ENCODE measurements around the gene DNAL4.

DNAL4 gene, protein sequence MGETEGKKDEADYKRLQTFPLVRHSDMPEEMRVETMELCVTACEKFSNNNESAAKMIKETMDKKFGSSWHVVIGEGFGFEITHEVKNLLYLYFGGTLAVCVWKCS

GRCh38 chr22:38793721-38794466 lies at the start of gene DNAL4:
Gene DNAL4, minus strand, starts transcription at chr22:38794143. Its CDS starts 11,412 bp downstream, at chr22:38782731.
- peak; percentile 85 to 90 for DNase-seq (ENCODE audit: low read depth in 2 of 2)

DNA sequence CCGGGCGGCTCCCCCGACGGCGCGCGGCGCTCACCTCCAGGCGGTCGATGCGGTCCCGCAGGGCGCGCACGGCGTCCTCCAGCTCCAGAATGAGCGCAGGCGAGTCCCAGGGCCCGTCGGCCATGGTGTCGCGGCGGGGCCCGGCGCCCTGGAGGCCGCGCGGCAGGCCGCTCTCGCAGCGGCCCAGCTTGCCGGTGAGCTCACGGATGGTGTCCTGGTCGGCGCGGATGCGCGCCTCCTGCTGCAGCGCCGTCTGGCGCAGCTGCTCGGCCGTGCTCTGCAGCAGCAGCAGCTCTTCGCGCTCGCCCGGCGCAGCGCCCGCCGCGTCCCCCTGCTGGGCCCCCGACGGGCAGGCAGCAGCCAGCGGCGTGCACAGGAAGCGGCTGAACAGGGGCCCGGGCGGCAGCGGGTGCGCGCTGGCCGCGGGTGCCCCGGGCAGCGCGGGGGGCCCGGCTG lies 49.3 kb upstream of the DNAL4 start:
- DNase-seq (ENCODE audit: low read depth in 2 of 2): no peak

DNA sequence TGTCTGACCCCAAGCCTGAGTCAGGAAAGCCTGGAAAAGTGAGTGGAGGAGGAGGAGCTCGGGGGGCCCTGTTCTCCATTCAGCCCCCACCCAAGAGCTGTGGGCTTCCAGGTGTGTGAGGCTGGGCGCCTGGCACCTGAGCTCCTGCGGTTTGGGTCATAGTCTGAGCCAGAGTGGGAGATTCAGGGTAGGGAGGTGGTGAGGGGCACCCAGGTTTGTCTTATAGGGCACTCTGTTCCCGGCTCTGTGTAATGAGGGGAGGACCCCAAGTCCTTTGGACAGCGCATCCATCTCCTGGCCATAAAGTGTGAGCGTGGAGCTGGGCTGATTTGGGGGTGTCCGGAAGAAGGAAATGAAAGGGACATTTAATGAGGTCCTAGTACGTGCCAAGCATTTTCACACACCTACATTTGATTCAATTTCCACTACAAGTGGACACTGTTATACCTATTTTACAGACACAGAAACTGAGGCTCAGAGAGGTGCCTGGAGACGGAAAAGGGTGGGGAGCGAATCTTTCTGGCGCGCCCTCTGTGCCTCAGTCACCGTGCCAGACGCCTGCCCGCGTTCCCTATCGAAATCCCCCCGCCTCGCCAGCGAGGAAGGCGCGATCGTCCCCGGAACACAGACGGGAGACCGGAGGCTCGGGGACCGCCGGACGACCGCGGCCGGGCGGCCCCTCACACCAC lies 48.7 kb upstream of the DNAL4 start:
- no peak for DNase-seq (ENCODE audit: low read depth in 2 of 2)

- DNase-seq (ENCODE audit: low read depth in 2 of 2): no peak
These were observed 47.7 kb upstream of the DNAL4 start for GRCh38 chr22:38841635-38842034.

GRCh38 chr22:38841211-38841610 lies 47.3 kb upstream of the DNAL4 start:
- DNase-seq (ENCODE audit: low read depth in 2 of 2): no peak

- DNase-seq (ENCODE audit: low read depth in 2 of 2): no peak
These were observed 46.2 kb upstream of the DNAL4 start for GRCh38 chr22:38840129-38840528.

DNA sequence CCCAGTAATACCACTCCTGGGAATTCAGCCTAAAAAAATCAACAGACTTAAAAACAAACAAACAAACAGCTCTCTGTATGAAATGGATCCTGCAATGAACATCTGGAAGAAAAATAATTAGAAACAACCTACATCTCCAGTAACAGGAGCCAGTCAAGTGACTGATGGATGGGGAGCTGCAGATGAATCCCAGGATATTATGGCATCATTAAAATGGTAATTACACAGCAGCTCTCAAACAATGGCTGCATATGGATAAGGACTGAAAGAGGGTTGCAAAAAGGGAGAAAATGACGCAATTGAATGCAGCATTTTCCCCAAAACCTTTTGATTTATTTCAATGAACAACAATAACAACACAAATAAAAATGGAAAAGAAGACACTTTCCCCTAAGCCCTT lies 45.7 kb upstream of the DNAL4 start:
- no peak for DNase-seq (ENCODE audit: low read depth in 2 of 2)

DNA sequence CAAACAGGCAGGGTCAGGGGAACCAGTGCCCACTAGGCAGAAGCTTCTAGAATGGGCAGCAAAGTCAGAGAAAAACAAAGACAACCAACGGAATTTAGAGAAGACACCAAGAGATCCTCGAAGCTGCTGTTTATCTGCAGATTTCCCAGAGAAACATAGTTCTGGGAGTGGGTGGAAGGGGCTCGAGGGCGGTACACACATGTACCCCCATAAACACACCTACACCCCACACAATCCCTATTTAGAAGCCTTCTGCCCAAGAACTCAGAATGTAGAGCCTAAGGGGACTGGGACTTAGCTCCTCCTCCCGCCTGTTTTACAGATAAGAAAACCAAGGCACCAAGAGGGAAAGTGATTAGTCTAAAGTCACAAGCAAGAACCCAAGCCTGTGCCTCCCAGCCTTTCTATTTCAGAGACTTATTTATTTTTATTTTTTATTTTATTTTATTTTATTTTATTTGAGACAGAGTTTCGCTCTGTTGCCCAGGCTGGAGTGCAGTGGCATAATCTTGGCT lies 43.5 kb upstream of the DNAL4 start:
- DNase-seq (ENCODE audit: low read depth in 2 of 2): no peak

DNA sequence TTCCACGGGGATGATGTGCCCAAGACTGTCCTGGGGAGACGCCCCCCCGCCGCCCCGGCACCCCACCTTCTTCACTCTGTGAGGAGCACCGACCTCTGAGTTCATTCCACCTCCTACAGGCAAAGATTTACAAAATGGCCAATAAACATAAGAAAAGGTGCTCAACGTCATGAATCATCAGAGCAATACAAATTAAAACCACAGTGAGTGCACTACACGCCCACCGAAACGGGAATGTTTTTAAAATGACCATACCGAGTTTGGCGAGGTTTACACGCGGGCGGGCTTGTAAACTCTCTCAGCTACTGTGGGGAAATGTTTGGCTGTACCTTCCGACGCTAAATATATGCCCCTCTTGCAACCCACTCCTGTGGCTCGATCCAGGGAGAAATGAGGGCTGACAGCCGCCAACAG lies 42.0 kb upstream of the DNAL4 start:
- DNase-seq (ENCODE audit: low read depth in 2 of 2): no peak

DNA sequence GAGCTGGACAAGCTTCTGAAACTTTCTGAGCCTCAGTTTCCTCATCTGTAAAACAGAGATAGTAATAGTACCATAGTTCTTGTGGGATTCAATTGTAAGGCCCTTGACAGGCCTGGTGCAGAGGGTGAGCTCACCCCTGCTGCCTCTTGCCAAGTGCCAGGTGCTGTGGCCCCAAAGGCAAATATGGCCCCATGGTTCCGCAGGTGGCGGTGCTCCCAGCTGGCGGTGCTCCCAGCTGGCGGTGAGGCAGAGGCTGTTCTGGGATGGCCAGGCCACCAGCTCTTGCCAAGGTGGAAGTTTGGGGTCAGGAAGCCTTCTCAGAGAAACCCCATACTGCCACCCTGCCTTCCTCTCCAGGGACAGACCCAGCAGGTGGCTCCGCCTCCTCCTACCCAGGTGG lies 41.0 kb upstream of the DNAL4 start:
- no peak for DNase-seq (ENCODE audit: low read depth in 2 of 2)

GRCh38 chr22:38834215-38834953 lies 40.4 kb upstream of the DNAL4 start:
- no peak for DNase-seq (ENCODE audit: low read depth in 2 of 2)

DNA sequence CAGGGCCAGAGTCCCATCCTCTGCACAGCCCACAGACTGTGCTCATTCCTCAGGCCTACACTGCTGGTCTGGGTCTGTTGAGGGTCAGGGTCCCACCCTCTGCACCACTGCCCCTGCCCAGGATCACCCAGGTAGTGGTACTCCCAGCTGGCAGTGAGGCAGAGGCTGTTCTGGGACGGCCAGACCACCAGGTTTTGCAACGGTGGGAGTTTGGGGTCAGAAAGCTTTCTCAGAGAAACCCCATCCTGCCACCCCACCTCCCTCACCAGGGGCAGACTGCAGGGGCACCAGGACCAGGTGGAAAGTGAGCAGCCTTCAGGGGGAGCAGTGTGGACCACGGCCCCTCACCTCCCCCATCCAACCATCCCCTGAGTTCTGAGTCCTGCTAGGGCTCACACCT lies 39.1 kb upstream of the DNAL4 start:
- no peak for DNase-seq (ENCODE audit: low read depth in 2 of 2)

- DNase-seq (ENCODE audit: low read depth in 2 of 2): no peak
These were observed 38.3 kb upstream of the DNAL4 start for GRCh38 chr22:38832005-38832978.

GRCh38 chr22:38831166-38831945 lies 37.4 kb upstream of the DNAL4 start:
- no peak for DNase-seq (ENCODE audit: low read depth in 2 of 2)

GRCh38 chr22:38830845-38831108 lies 36.8 kb upstream of the DNAL4 start:
- no peak for DNase-seq (ENCODE audit: low read depth in 2 of 2)

GRCh38 chr22:38830026-38830844 lies 36.3 kb upstream of the DNAL4 start:
- DNase-seq (ENCODE audit: low read depth in 2 of 2): no peak

DNA sequence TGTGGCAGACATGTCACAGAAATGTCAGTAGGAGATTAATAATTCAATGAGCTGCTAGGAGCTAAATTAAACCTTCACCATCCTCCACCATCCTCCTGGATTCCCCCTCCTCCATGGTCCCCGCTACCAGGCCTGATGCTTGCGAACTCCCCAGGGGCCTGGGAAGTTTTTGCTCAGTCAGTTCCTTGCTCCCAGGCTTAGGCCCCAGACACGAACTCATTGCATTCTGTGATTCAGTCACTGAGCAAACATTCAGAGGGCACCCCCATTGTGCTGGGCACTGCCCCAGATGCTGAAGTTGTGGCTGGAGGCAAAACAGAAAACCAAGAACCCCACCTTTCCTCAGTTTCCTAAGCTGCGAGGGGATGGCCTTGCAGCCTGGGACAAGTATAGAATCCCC lies 35.5 kb upstream of the DNAL4 start:
- no peak for DNase-seq (ENCODE audit: low read depth in 2 of 2)

DNA sequence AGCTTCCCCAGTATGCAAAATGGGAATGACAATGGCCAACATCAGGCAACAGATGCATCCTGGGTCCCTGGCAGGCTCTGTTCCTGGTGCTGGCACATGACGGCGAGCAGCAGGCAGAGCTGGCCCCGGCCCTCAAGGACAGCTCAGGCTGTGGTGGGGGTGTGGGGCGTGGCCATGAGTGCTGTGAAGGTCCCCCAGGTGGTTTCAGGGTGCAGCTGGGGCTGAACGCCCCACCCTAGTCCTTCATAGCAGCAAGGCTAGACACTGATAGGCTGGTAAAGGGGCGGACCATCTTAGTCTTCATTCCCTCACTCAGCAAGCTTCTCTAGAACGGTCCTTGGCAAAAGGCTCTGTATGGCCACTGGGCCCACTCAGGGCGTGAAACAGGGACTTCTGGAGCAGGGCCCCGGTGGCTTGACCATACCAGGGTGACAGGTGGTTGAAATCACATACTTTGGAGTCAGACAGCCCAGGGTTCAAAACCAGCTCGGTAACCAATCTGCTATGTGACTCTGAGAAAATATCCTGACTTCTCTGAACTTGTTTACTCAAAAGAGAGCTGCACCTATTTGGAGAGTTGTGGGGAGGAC lies 34.8 kb upstream of the DNAL4 start:
- DNase-seq (ENCODE audit: low read depth in 2 of 2): no peak

DNA sequence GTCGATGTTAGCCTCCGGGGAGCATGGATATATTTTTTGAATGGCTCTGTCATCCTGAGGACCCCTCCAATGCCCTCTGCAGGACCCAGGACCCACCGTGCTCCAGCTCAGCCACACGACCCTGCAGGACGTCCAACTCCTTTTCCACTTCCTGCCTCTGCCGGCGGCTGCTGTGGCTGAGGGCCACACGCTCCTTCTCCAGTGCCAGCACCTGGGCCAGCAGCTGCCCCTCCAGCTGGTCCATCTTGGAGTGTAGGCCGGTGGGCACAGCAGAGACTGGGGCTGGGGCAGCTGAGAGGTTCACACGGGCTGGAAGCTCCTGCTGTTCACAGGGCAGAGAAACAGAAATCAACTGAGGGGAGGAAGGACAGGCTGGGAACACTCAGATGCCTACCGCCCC lies 34.2 kb upstream of the DNAL4 start:
- no peak for DNase-seq (ENCODE audit: low read depth in 2 of 2)

Measured in activated CD4-positive, alpha-beta T cell treated with anti-CD3 and anti-CD28 coated beads for 24 hours (primary cell).